ACC112 (cell line): ENCODE results near the gene ANOS1.
A peak's percentile ranks its signal among the peaks of the same experiment; 100 is the strongest.
"Not testable (repeated sequence)": the region's sequence is repeated elsewhere in the genome, so short reads cannot be mapped to it uniquely, and the experiment has no call there.

Experiments used
- H2AFZ ChIP-seq: fragments of 200-600 bp; sonication (generic); one replicate; pipeline ENCODE4 v1.6.0; 2017; ENCODE audit warnings: antibody characterized with exemption, low read length; ENCODE audit not compliant: unreplicated experiment
- H3K27ac ChIP-seq: fragments of 200-600 bp; sonication (generic); 2 replicates; pipeline ENCODE4 v1.5.1; 2014; ENCODE audit warnings: low read depth, mild to moderate bottlenecking, antibody characterized with exemption, low read length, moderate library complexity
- H3K27me3 ChIP-seq: fragments of 200-600 bp; sonication (generic); 2 replicates; pipeline ENCODE4 v1.6.1; 2014; ENCODE audit warnings: mild to moderate bottlenecking, antibody characterized with exemption, low read length, moderate library complexity, mixed read lengths; ENCODE audit not compliant: insufficient read depth
- H3K36me3 ChIP-seq: fragments of 200-600 bp; sonication (generic); 2 replicates; pipeline ENCODE4 v1.6.1; 2016; ENCODE audit warnings: mild to moderate bottlenecking, antibody characterized with exemption, low read length, moderate library complexity, mixed read lengths; ENCODE audit not compliant: insufficient read depth
- H3K4me1 ChIP-seq: fragments of 200-600 bp; sonication (generic); one replicate; pipeline ENCODE4 v1.6.1; 2016; ENCODE audit warnings: low read length, mixed read lengths; ENCODE audit not compliant: insufficient read depth, unreplicated experiment, control insufficient read depth
- H3K4me3 ChIP-seq: fragments of 200-600 bp; sonication (generic); 2 replicates; pipeline ENCODE4 v1.5.1; 2014; ENCODE audit warnings: mild to moderate bottlenecking, low read depth, low read length
- H3K79me2 ChIP-seq: fragments of 200-600 bp; sonication (generic); one replicate; pipeline ENCODE4 v1.6.0; 2016; ENCODE audit warnings: low read length; ENCODE audit not compliant: control insufficient read depth, unreplicated experiment, insufficient read depth

The ANOS1 gene, protein sequence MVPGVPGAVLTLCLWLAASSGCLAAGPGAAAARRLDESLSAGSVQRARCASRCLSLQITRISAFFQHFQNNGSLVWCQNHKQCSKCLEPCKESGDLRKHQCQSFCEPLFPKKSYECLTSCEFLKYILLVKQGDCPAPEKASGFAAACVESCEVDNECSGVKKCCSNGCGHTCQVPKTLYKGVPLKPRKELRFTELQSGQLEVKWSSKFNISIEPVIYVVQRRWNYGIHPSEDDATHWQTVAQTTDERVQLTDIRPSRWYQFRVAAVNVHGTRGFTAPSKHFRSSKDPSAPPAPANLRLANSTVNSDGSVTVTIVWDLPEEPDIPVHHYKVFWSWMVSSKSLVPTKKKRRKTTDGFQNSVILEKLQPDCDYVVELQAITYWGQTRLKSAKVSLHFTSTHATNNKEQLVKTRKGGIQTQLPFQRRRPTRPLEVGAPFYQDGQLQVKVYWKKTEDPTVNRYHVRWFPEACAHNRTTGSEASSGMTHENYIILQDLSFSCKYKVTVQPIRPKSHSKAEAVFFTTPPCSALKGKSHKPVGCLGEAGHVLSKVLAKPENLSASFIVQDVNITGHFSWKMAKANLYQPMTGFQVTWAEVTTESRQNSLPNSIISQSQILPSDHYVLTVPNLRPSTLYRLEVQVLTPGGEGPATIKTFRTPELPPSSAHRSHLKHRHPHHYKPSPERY

DNA sequence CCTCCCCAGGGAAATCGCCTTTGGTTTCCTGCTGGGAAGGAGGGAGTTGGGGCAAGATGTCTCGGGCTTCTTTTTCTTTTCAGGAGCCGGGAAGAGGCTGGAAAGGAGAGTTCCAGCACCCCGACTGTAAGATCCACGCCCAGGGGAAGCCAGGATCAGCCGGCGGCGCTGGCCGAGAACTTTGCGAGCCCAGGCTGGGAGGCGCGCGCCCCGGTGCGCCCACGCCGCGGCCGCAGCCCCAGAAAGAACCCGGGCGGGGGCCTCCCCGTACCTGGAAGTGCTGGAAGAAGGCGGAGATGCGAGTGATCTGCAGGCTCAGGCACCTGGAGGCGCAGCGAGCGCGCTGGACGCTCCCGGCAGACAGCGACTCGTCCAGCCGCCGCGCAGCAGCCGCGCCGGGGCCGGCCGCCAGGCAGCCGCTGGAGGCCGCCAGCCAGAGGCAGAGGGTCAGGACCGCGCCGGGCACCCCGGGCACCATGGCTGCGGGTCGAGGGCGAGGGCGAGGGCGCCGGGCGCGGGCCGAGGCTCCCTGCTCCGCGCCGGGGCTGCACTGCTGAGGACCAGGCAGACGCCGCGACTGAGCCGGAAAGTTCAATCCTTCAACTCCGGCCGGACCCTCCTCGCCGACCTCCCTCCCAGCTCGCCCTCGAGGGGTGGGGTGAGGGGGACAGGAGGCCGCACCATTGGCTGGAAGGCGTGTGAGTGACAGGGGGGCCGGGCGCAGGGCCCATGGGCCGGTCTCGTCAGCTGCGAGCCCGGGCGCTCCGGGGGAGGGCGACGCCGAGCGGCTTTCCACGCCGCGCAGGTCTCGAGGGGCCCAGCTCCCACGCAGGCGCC lies at the start of gene ANOS1:
TSS of gene ANOS1 (minus strand) at position 579 of the 837 bp plus-strand sequence. CDS start at position 478, 101 bp downstream.
- Histone ChIP-seq H3K36me3 (no peaks in the 10 kb centered on the region), H3K79me2 (no peaks in the 10 kb centered on the region), H2AFZ (peak within 1 kb of the TSS; percentile 75), H3K27ac (no peak within 1 kb of the TSS), H3K4me3 (peak within 1 kb of the TSS; percentile 80), H3K27me3 (peaks cover 20% of the 10 kb centered on the region), H3K4me1 (no peaks in the 10 kb centered on the region)

DNA sequence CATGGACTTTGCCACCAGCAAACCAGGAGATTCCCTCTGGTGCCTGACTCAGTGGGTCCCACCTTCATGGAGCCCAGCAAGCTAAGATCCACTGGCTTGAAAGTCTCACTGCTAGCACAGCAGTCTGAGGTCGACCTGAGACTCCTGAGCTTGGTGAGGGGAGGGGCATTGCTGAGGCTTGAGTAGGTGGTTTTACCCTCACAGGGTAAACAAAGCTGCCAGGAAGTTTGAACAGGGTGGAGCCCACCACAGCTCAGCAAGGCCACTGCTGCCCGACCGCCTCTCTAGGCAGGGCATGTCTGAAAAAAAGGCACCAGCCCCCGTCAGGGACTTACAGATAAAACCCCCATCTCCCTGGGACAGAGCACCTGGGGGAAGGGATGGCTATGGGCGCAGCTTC lies 41.2 kb upstream of the ANOS1 start:
- Histone ChIP-seq H3K4me3 (no peak overlapping the region), H3K27ac (no peak overlapping the region), H3K4me1 (no peaks in the 10 kb centered on the region), H3K36me3 (no peaks in the 10 kb centered on the region), H2AFZ (no peak overlapping the region), H3K27me3 (peaks cover 30% of the 10 kb centered on the region), H3K79me2 (no peaks in the 10 kb centered on the region)

DNA sequence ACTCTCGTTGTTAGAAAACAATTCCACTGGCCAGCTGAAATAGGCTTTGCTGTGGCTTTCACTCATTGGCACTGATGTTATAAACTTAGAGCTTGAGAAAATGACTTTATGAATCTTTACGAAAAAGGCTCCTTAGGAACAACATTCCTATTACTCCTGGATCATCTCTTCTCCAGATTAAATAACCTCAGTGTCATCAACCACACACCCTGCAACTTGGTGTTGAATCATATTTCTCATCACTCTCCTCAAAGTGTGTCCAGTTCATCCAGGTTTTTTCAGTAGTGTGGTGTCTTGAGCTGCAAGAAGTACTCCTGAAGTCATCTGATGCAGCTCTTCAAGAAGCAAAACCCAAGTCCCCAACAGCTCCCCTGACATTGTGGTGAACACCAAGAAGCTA lies 28.1 kb upstream of the ANOS1 start:
- no peak overlapping the region for H2AFZ ChIP-seq
- H3K79me2 ChIP-seq, result no peaks in the 10 kb centered on the region
- H3K4me3 ChIP-seq, result no peak overlapping the region
- peaks cover 14% of the 10 kb centered on the region for H3K4me1 ChIP-seq
- H3K27ac ChIP-seq, result no peak overlapping the region
- no peaks in the 10 kb centered on the region for H3K36me3 ChIP-seq
- peaks cover 9% of the 10 kb centered on the region for H3K27me3 ChIP-seq

DNA sequence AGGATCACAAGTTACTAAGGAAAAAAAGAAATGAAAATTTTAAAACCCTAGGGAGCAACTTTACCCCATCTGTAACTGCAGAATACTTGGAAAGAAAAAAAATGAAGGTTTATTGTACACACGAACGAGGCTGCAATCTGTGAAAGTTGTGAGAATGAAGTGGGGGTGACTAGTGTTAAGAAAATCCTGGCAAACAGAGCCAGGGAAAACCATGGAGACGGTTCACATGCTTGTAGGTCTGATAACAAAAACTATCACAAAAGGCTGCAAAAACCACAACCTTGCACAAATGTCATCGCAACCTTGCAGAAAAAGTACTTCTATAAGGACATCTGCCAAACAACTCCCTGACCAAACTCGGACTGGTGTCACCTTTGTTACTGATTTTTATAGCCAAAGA lies 26.8 kb upstream of the ANOS1 start:
- Histone ChIP-seq H3K27ac (peak overlapping the region; percentile 70), H3K4me1 (peaks cover 14% of the 10 kb centered on the region)
- H3K79me2 ChIP-seq, H3K27me3 ChIP-seq, H2AFZ ChIP-seq, H3K4me3 ChIP-seq, H3K36me3 ChIP-seq: not testable (repeated sequence)

DNA sequence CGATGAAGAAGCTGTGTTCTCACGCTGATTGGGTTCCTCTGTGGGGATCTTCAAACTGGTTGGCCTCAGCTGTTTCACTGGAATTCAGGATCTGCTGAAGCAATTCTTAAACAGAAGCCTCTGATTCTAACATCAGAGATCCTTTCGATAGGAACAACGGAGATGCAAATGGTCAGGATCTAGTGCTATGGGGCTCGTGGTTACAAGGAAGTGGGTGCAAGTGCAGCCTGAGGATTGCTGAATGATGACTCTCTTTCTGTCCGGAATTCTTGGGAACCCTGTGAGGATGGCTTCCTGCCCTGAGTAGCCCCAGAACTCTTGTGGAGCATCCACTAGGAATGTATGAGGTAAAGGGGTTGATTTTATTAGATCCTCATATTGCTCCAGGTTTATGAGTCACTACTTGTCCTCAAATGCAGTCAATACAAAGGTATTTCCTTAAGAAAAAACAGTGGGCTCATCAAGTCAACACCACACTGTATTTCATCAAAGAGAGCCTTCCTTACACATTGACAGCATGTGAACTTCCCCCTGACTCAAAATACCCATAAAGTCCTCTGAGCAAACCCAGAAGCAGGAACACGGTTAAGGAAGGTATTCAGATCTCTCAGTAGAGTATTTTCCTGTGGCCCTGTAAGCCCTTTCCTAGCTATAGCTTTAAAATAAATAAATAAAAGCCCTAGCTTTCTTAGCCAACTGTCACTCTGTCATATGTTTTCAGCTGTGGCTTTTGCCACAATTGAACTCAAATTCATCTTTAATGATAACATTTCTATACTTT lies 25.9 kb upstream of the ANOS1 start:
- not testable (repeated sequence) for H3K4me3 ChIP-seq, H3K27me3 ChIP-seq, H3K36me3 ChIP-seq, H3K79me2 ChIP-seq, H2AFZ ChIP-seq
- Histone ChIP-seq H3K27ac (peak overlapping the region; percentile 70), H3K4me1 (peaks cover 14% of the 10 kb centered on the region)

DNA sequence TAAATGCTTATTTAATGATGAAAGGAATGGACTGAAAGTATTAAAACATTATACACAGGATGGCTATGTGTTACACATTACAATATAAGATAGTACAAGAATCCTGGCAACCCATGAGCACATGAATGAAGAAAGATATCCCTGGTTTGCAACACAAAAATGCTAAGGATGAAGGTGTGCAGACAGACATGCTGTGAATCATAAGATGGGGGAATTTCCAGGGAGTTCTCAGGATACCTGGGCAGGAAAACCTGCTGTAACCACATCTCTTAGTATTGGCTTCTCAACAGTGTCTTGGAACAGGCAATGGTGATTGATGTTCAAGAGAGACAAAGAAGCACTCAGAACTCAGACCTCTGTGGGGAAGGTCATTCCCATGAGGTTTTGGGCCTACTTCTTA lies 23.9 kb upstream of the ANOS1 start:
- no peak overlapping the region for H3K27ac ChIP-seq
- no peaks in the 10 kb centered on the region for H3K79me2 ChIP-seq
- no peaks in the 10 kb centered on the region for H3K36me3 ChIP-seq
- no peaks in the 10 kb centered on the region for H3K27me3 ChIP-seq
- H3K4me3 ChIP-seq, result no peak overlapping the region
- H3K4me1 ChIP-seq, result peaks cover 14% of the 10 kb centered on the region
- H2AFZ ChIP-seq, result no peak overlapping the region

DNA sequence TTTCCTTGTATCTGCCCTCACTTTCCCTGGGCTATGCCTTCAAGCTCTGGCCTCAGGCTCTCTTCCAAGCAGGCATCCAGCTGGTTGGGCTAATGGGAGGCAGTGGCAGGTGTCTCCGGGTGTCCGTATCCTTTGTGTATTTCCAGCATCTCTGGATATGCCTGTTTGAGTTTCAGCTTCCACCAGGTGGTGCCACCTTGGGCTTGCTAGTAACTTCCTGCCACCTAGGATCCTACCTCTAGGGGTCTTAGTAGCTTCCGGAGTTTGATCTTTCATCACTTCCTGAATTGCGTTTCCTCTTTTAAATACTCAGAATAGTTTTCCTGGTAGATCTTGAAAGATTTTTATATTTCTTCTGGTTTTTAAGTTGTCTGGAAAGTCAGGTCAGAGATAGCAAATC lies 23.2 kb upstream of the ANOS1 start:
- Histone ChIP-seq H3K27me3 (no peaks in the 10 kb centered on the region), H2AFZ (no peak overlapping the region), H3K27ac (no peak overlapping the region), H3K4me3 (no peak overlapping the region), H3K79me2 (no peaks in the 10 kb centered on the region), H3K4me1 (peaks cover 14% of the 10 kb centered on the region), H3K36me3 (no peaks in the 10 kb centered on the region)

DNA sequence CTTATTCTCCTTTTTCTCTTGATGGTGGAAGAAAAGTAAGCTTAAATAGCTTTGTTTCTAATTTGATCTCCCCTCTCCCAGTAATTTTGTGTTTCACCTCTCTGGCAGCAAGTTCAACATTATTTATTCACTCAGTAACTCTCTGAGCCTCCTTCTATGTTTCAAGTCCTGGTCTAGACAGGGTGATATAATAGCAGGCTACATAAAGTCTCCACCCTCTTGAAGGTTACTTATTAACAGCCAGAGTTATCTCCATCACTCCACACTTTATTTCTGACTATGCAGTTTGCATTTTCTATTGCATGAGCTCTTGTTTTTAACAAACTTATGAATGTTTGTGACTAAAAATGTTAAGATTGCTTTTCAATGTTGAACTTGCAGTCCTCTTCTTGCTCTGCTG lies 17.8 kb upstream of the ANOS1 start:
- H3K79me2 ChIP-seq, result no peaks in the 10 kb centered on the region
- no peaks in the 10 kb centered on the region for H3K36me3 ChIP-seq
- H3K27me3 ChIP-seq, result no peaks in the 10 kb centered on the region; the same call in 1 of the 2 replicates
- no peak overlapping the region for H3K4me3 ChIP-seq
- no peak overlapping the region for H2AFZ ChIP-seq
- H3K4me1 ChIP-seq, result no peaks in the 10 kb centered on the region
- no peak overlapping the region for H3K27ac ChIP-seq

DNA sequence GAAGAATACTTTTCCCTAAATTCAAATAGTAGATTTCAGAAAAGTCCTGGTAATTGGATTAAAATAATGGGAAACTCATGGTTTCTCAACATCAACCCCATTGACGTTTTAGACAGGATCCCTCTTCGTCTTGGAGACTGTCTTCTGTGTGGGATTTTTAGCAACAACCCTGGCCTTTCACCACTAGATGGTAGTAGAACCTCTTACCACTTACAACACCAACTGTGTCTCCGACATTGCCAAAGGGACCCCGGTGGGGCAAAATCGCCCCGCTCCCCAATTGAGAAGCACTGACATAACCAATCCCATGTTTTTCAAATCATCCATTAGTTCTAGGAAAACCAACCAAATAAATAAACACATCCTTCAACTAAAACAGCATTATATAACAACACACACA lies 16.9 kb upstream of the ANOS1 start:
- H3K27ac ChIP-seq, result no peak overlapping the region
- H3K36me3 ChIP-seq, result no peaks in the 10 kb centered on the region
- no peaks in the 10 kb centered on the region for H3K4me1 ChIP-seq
- H3K27me3 ChIP-seq, result no peaks in the 10 kb centered on the region; the same call in 1 of the 2 replicates
- H2AFZ ChIP-seq, result no peak overlapping the region
- peak overlapping the region; percentile 57 for H3K4me3 ChIP-seq
- H3K79me2 ChIP-seq, result no peaks in the 10 kb centered on the region

DNA sequence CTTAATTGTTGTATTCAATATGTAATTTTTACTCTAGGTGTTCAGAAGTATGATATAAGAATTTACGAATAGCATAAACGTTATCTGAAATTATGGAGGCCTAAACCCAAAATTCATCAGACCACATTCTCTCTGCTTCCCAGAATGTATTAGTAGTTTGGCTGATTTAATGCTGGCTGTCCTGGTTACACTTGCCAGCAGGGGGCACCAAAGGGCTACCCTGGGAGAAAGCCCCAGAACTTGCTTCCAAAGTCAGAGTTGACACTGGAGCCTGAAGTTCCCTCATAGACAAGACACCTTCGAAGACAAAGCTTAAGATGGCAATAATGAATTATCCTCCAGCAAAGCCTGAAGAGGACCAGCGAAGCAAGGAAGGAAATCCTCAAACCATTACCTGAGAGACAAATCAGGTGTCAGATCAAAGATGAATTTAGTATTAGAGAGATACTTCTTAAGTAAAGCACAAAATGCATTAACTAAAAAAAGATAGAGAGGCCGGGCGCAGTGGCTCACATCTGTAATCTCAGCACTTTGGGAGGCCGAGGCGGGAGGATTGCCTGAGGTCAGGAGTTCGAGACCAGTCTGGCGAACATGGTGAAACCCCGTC lies 11.3 kb upstream of the ANOS1 start:
- Histone ChIP-seq H3K36me3 (no peaks in the 10 kb centered on the region), H3K27ac (no peak overlapping the region), H2AFZ (no peak overlapping the region), H3K79me2 (no peaks in the 10 kb centered on the region), H3K27me3 (no peaks in the 10 kb centered on the region; the same call in 1 of the 2 replicates), H3K4me3 (no peak overlapping the region), H3K4me1 (no peaks in the 10 kb centered on the region)
